Measurements from ENCODE around the gene CBLB.

- no peak for TF ChIP-seq ZNF747 (tag by site-specific recombination; IDR thresholded peaks at IDR 0.05)
- no peak for TF ChIP-seq ZNF274 (IDR thresholded peaks at IDR 0.05; ENCODE audit: low read length)
- TF ChIP-seq ZNF274 (tag by site-specific recombination; IDR thresholded peaks at IDR 0.05; ENCODE audit: borderline replicate concordance), result no peak
- TF ChIP-seq ZBTB10 (tag by site-specific recombination; IDR thresholded peaks at IDR 0.05), result no peak
- TF ChIP-seq, protein P1, sequence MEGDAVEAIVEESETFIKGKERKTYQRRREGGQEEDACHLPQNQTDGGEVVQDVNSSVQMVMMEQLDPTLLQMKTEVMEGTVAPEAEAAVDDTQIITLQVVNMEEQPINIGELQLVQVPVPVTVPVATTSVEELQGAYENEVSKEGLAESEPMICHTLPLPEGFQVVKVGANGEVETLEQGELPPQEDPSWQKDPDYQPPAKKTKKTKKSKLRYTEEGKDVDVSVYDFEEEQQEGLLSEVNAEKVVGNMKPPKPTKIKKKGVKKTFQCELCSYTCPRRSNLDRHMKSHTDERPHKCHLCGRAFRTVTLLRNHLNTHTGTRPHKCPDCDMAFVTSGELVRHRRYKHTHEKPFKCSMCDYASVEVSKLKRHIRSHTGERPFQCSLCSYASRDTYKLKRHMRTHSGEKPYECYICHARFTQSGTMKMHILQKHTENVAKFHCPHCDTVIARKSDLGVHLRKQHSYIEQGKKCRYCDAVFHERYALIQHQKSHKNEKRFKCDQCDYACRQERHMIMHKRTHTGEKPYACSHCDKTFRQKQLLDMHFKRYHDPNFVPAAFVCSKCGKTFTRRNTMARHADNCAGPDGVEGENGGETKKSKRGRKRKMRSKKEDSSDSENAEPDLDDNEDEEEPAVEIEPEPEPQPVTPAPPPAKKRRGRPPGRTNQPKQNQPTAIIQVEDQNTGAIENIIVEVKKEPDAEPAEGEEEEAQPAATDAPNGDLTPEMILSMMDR (tag by site-specific recombination; IDR thresholded peaks at IDR 0.05), result no peak
- no peak for TF ChIP-seq ZNF114 (tag by site-specific recombination; IDR thresholded peaks at IDR 0.05)
- TF ChIP-seq GLIS1 (tag by site-specific recombination; IDR thresholded peaks at IDR 0.05), result no peak
- no peak for TF ChIP-seq ZBTB8A (tag by site-specific recombination; IDR thresholded peaks at IDR 0.05)
- TF ChIP-seq ZNF658 (tag by site-specific recombination; IDR thresholded peaks at IDR 0.05), result no peak
- no peak for TF ChIP-seq ZNF175 (tag by site-specific recombination; IDR thresholded peaks at IDR 0.05)
Observed at GRCh38 chr3:105746231-105746996, 122.4 kb downstream of the CBLB start.

All from HEK293 (cell line).